Astrocyte (in vitro differentiated cells and primary cell): ENCODE results near the gene MYL3.

Source experiments
- CTCF ChIP-seq: IDR thresholded peaks from 2 replicates; pipeline ENCODE4 v1.5.1; 2011; ENCODE audit warnings: low read depth, mild to moderate bottlenecking, inconsistent platforms, low read length, moderate library complexity; ENCODE audit not compliant: insufficient read depth
- EZH2 ChIP-seq: IDR thresholded peaks from 2 replicates; pipeline ENCODE4 v1.6.1; 2012; ENCODE audit warnings: mild to moderate bottlenecking, low read length, inconsistent platforms; ENCODE audit not compliant: insufficient read depth

GRCh38 chr3:46867550-46867898, 4.3 kb upstream of the MYL3 start:
- no peak for TF ChIP-seq CTCF
- no peak for TF ChIP-seq EZH2
